ENCODE measurements around the gene ZFPM1. TPM values are rescaled to one million over a fixed set of nuclear protein-coding genes. Genes with fewer than 3 reads are reported as not detected.
"Not testable (repeated sequence)": the region's sequence is repeated elsewhere in the genome, so short reads cannot be mapped to it uniquely, and the experiment has no call there.

ZFPM1 gene
- total RNA-seq, 1 donor from 2014 or later: 21.7 TPM

- DNase-seq (ENCODE audit: low spot score); H3K9me3 Mint-ChIP-seq; H3K27me3 Mint-ChIP-seq (ENCODE audit: insufficient read depth); H3K4me3 Mint-ChIP-seq; H3K36me3 Mint-ChIP-seq (ENCODE audit: low read depth); intact Hi-C loops (cut with micrococcal nuclease); H3K27ac Mint-ChIP-seq: not testable (repeated sequence)
- peaks cover 20% of the 10 kb centered on the region for H3K4me1 Mint-ChIP-seq (ENCODE audit: low read depth)
These were observed 17.6 kb downstream of the ZFPM1 start for GRCh38 chr16:88470696-88471095.

- intact Hi-C loops (cut with micrococcal nuclease): no loop called here
- H3K36me3 Mint-ChIP-seq (ENCODE audit: low read depth): no peaks in the 10 kb centered on the region
- peaks cover 20% of the 10 kb centered on the region for H3K4me1 Mint-ChIP-seq (ENCODE audit: low read depth)
- no peak for DNase-seq (ENCODE audit: low spot score)
- H3K9me3 Mint-ChIP-seq: no peaks in the 10 kb centered on the region
- H3K27me3 Mint-ChIP-seq (ENCODE audit: insufficient read depth): no peaks in the 10 kb centered on the region
- H3K27ac Mint-ChIP-seq: no peak overlapping the region
- no peak overlapping the region for H3K4me3 Mint-ChIP-seq
These were observed 18.0 kb downstream of the ZFPM1 start for GRCh38 chr16:88471115-88471514.

- Mint-ChIP-seq H3K4me3 (no peak overlapping the region), H3K9me3 (no peaks in the 10 kb centered on the region), H3K4me1 (ENCODE audit: low read depth) (peaks cover 16% of the 10 kb centered on the region), H3K27me3 (ENCODE audit: insufficient read depth) (no peaks in the 10 kb centered on the region), H3K36me3 (ENCODE audit: low read depth) (no peaks in the 10 kb centered on the region), H3K27ac (no peak overlapping the region)
- DNase-seq (ENCODE audit: low spot score): no peak
- intact Hi-C loops (cut with micrococcal nuclease): no loop called here
These were observed 18.5 kb downstream of the ZFPM1 start for GRCh38 chr16:88471575-88471974.

- no peak overlapping the region for H3K4me3 Mint-ChIP-seq
- H3K36me3 Mint-ChIP-seq (ENCODE audit: low read depth): no peaks in the 10 kb centered on the region
- H3K27me3 Mint-ChIP-seq (ENCODE audit: insufficient read depth): no peaks in the 10 kb centered on the region
- no peaks in the 10 kb centered on the region for H3K9me3 Mint-ChIP-seq
- H3K27ac Mint-ChIP-seq: no peak overlapping the region
- intact Hi-C loops (cut with micrococcal nuclease): no loop called here
- H3K4me1 Mint-ChIP-seq (ENCODE audit: low read depth): peaks cover 15% of the 10 kb centered on the region
- no peak for DNase-seq (ENCODE audit: low spot score)
These were observed 19.0 kb downstream of the ZFPM1 start for GRCh38 chr16:88472069-88472468.

- Mint-ChIP-seq H3K27ac (no peak overlapping the region), H3K36me3 (ENCODE audit: low read depth) (no peaks in the 10 kb centered on the region), H3K9me3 (no peaks in the 10 kb centered on the region), H3K4me3 (no peak overlapping the region), H3K27me3 (ENCODE audit: insufficient read depth) (peaks cover 1% of the 10 kb centered on the region), H3K4me1 (ENCODE audit: low read depth) (peaks cover 21% of the 10 kb centered on the region)
- no peak for DNase-seq (ENCODE audit: low spot score)
- intact Hi-C loops (cut with micrococcal nuclease): no loop called here
These were observed 19.6 kb downstream of the ZFPM1 start for GRCh38 chr16:88472637-88473205.

GRCh38 chr16:88473666-88474534 lies 20.8 kb downstream of the ZFPM1 start:
- Mint-ChIP-seq H3K27ac (no peak overlapping the region), H3K27me3 (ENCODE audit: insufficient read depth) (peaks cover 2% of the 10 kb centered on the region), H3K36me3 (ENCODE audit: low read depth) (no peaks in the 10 kb centered on the region), H3K4me3 (no peak overlapping the region), H3K4me1 (ENCODE audit: low read depth) (peaks cover 22% of the 10 kb centered on the region), H3K9me3 (no peaks in the 10 kb centered on the region)
- intact Hi-C loops (cut with micrococcal nuclease): no loop called here
- no peak for DNase-seq (ENCODE audit: low spot score)

- Mint-ChIP-seq H3K4me3 (no peak overlapping the region), H3K36me3 (ENCODE audit: low read depth) (no peaks in the 10 kb centered on the region), H3K27ac (no peak overlapping the region), H3K4me1 (ENCODE audit: low read depth) (peaks cover 15% of the 10 kb centered on the region), H3K27me3 (ENCODE audit: insufficient read depth) (peaks cover 5% of the 10 kb centered on the region), H3K9me3 (no peaks in the 10 kb centered on the region)
- intact Hi-C loops (cut with micrococcal nuclease): no loop called here
- no peak for DNase-seq (ENCODE audit: low spot score)
These were observed 22.0 kb downstream of the ZFPM1 start for GRCh38 chr16:88475037-88475436.

GRCh38 chr16:88476203-88476602 lies 23.1 kb downstream of the ZFPM1 start:
- no peaks in the 10 kb centered on the region for H3K9me3 Mint-ChIP-seq
- no peaks in the 10 kb centered on the region for H3K36me3 Mint-ChIP-seq (ENCODE audit: low read depth)
- intact Hi-C loops (cut with micrococcal nuclease): no loop called here
- no peak overlapping the region for H3K4me3 Mint-ChIP-seq
- no peak for DNase-seq (ENCODE audit: low spot score)
- no peak overlapping the region for H3K27ac Mint-ChIP-seq
- peaks cover 18% of the 10 kb centered on the region for H3K4me1 Mint-ChIP-seq (ENCODE audit: low read depth)
- H3K27me3 Mint-ChIP-seq (ENCODE audit: insufficient read depth): peaks cover 6% of the 10 kb centered on the region

GRCh38 chr16:88476817-88477397 lies 23.8 kb downstream of the ZFPM1 start:
- H3K27ac Mint-ChIP-seq: no peak overlapping the region
- DNase-seq (ENCODE audit: low spot score): no peak
- no peaks in the 10 kb centered on the region for H3K36me3 Mint-ChIP-seq (ENCODE audit: low read depth)
- H3K4me1 Mint-ChIP-seq (ENCODE audit: low read depth): peaks cover 18% of the 10 kb centered on the region
- peaks cover 6% of the 10 kb centered on the region for H3K27me3 Mint-ChIP-seq (ENCODE audit: insufficient read depth)
- no peak overlapping the region for H3K4me3 Mint-ChIP-seq
- intact Hi-C loops (cut with micrococcal nuclease): no loop called here
- no peaks in the 10 kb centered on the region for H3K9me3 Mint-ChIP-seq

- Mint-ChIP-seq H3K4me3 (no peak overlapping the region), H3K4me1 (ENCODE audit: low read depth) (peaks cover 18% of the 10 kb centered on the region), H3K36me3 (ENCODE audit: low read depth) (no peaks in the 10 kb centered on the region), H3K9me3 (no peaks in the 10 kb centered on the region), H3K27ac (no peak overlapping the region), H3K27me3 (ENCODE audit: insufficient read depth) (peaks cover 6% of the 10 kb centered on the region)
- intact Hi-C loops (cut with micrococcal nuclease): no loop called here
- DNase-seq (ENCODE audit: low spot score): no peak
These were observed 24.8 kb downstream of the ZFPM1 start for GRCh38 chr16:88477631-88478519.

- no peaks in the 10 kb centered on the region for H3K36me3 Mint-ChIP-seq (ENCODE audit: low read depth)
- H3K9me3 Mint-ChIP-seq: no peaks in the 10 kb centered on the region
- H3K4me1 Mint-ChIP-seq (ENCODE audit: low read depth): peaks cover 18% of the 10 kb centered on the region
- no peak for DNase-seq (ENCODE audit: low spot score)
- intact Hi-C loops (cut with micrococcal nuclease): no loop called here
- H3K27ac Mint-ChIP-seq: no peak overlapping the region
- no peak overlapping the region for H3K4me3 Mint-ChIP-seq
- peaks cover 6% of the 10 kb centered on the region for H3K27me3 Mint-ChIP-seq (ENCODE audit: insufficient read depth)
These were observed 26.1 kb downstream of the ZFPM1 start for GRCh38 chr16:88478889-88479792.

Measured in activated T-helper 1 cell treated with anti-CD3 and anti-CD28 coated beads, Interleukin-12 subunit alpha, Interleukin-12 subunit beta, Interleukin-2, Interleukin-4 antibody, amounts not matched to agents 30 ng/mL and 10 ng/mL and 1 ng/mL, durations not matched to agents 14 hours and 24 hours and 36 hours (primary cell).